Measurements from ENCODE around the gene F7.

Gene F7

DNA sequence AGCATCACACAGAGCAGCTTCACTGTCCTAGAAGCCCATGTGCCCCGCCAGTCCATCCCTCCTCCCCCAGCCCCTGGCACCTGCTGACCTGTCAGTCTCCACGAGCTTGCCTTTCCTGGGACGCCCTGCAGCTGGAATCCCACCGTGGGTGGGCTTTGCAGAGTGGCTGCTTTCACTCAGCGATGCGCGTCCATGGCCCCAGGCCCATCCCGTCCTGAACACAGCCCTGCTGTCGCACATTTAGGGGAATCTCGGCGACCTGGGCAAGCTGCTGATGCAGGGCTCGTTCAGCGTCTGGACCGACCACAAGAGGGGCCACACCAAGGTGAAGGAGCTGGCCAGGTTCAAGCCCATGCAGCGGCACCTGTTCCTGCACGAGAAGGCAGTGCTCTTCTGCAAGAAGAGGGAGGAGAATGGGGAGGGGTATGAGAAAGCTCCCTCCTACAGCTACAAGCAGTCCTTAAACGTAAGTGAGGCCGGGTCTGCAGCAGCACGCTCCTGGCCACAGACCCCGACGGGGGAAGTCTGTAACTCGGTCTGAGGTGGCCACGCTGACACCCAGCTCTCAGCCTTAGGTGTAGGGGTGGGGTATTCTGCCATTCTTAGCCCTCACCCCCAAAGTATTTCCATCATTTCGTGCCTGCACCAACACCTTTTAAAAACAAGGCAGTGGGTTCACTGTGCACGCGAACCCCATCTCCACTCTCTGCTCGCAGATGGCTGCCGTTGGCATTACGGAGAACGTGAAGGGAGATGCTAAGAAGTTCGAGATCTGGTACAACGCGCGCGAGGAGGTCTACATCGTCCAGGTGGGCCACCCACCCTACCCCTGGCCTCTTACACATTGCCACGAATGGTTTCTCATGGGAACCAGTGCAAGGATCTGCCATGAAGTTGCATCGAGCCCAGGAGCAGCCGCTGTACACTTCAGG, 18.3 kb upstream of the F7 start:
- no peak for DNase-seq (ENCODE audit: low read depth, low spot score)

- DNase-seq (ENCODE audit: low read depth, low spot score) = no peak
These were observed 17.5 kb upstream of the F7 start for GRCh38 chr13:113087923-113088690.

DNA sequence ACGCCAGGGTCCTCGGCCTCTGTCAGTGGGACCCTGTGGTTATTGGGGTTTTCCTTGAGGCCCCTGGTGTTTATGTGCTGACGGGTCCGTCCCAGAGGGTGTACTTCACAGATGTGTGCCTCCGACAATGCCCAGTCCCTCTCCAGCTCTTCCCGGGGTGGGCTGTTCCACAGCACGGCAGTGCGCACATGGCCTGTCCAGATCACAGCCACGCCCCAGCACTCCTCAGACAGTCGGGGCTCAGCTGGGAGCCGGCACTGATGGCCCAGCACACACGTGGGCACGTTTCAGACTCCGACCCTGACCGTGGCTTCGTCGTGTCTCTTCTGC, 16.9 kb upstream of the F7 start:
- no peak for DNase-seq (ENCODE audit: low read depth, low spot score)

DNA sequence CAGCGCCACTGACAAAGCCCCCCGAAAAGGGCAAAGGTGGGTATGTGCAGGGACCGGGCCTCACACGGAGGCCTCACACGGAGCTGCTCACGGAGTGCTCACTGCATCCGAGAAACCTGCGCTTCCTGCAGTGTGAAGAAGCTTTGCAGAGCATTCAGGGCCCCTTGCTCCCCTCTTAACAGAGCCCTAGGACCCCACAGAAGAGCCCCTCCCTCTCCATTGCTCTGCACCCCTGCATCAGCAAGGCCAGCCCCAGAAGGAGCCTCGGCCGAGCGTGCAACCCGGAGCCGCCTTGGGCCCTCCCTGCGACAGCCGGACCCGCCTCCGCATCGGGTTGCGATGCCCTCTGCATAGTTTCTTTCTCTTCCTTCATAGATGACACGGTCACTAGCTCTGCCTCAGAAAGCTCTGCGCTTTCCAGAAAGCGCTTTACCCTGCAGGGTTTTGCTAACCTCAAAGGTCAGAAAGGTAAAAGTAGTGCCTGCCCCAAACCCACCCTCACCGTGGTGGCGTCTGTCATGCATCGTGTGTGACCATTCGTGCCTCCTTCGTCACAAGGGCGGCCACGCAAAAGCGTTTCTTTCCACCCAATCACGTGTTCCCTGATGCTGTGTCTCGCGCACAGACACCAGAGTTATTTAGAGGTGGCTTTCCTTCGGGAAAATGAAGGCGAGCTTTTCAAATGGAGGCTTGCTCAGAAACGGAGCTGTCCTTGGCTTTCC, 15.7 kb upstream of the F7 start:
- DNase-seq (ENCODE audit: low read depth, low spot score) = no peak

DNA sequence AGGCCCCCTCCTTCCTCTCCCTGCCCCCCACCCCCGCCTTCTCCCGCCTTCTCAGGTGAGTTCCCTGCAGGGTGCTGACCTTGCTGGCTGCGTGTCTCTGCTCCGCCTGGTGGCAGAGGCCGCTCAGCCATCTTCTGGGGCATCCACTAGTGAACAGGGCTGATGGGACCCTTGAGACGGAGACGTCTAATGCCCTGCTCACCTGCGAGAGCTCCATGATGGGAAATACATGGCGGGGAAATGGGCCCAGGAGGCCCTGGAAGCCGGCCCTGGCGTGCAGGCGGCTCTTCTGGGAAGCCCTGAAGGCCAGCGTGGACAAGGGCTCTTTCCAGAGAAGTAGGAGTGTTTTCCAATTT, 15.2 kb upstream of the F7 start:
- no peak for DNase-seq (ENCODE audit: low read depth, low spot score)

GRCh38 chr13:113090806-113091205, 14.8 kb upstream of the F7 start:
- no peak for DNase-seq (ENCODE audit: low read depth, low spot score)

DNA sequence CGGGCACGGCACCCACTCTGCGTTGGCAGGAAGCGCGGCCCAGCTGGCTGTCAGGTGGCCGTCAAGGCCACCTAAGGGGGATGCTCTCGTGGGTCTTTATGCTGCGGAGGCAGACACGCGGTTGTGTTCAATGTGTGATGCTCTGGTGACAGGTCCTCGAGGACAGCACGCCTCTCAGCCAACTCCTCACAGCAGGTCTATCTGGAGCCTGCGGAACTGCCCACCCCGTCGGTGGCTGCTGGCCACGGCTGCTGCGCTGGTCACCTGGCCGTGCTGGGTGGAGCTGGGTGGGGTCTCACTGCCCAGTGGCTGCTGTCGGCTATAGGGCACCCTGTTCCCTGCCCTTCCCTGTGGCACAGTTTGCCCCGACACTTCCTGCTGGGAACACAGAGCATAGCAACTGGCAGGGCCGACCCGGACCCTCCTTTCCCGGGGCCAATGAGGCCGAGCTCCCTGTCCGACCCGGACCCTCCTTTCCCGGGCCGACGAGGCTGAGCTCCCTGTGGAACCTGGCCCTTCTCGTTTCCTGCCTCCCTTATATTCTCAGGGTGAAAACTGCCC, 14.3 kb upstream of the F7 start:
- no peak for DNase-seq (ENCODE audit: low read depth, low spot score)

DNA sequence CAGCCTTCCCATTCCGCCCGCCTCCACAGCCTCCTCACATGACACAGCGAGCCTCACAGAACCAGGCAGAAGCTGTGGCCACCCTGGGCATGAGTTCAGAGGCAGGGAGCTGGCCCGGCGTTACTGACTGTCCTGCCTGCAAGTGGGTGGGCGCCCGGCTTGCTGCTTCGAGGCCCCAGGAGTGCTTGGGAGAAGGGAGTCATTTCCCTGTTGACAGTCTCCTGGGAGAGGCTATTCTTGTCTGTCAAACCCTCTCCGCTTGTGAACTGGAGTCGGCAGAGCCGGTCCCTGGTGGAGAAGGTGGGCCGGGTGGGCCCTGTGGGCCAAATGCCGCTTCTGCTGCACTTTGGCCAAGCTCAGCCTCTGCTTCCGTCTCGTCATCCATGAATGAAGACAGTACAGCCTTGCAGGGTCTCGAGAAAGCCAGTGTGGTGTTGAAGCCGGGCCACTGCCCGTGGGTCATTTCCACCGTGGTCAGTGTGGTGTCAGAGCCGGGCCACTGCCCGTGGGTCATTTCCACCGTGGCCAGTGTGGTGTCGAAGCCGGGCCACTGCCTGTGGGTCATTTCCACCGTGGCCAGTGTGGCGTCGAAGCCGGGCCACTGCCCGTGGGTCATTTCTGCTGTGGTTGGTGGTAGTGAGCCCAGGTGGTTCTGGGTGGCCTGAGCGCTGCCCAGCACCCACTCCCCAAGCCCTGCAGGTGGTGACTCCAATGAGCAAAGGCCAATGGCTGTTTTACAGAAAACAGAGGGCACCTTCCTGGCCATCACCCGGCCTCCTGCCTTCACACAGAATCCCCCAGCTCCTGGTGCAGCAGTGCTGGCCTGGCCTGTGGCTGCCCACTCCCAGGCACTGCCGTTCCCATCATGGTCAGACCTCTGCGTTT, 13.5 kb upstream of the F7 start:
- DNase-seq (ENCODE audit: low read depth, low spot score) = no peak

DNA sequence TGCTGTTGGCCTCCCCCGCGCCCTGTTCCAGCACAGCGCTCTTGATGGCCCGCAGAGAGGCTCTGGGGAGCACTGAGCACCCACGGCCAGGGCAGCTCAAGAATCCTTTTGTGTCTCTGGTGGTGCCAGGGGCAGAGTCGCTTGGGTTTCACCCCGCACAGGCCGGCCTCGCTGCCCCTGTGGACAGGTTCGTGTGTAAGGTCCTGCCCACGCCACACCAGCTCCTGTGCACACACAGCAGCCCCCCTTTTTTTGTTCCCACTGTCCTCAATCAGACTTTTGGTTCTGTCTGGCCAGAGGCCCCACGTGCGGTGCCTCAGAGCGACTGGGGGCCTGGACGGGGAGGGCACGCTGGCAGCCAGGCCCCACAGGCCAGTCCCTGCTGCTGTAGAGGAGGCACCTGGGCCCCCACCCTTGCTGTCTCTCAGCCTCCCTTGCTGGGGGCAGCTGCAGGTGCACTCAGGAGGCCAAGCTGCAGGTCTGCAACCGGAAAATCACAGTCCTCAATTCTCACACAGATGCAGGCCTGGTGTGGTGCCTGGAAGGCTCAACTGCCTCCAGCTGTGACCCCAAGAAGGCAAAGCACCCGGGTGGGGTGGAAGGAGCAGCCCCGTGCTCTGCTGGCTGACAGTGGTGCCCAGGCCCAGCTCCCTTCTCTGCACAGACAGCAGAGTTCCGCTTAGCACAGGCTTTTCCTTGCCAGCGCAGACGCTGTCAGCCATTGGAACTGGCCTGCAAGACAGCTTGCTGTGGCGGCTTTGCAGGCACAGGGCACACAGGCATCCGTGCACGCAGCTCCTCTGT, 12.6 kb upstream of the F7 start:
- no peak for DNase-seq (ENCODE audit: low read depth, low spot score)

DNA sequence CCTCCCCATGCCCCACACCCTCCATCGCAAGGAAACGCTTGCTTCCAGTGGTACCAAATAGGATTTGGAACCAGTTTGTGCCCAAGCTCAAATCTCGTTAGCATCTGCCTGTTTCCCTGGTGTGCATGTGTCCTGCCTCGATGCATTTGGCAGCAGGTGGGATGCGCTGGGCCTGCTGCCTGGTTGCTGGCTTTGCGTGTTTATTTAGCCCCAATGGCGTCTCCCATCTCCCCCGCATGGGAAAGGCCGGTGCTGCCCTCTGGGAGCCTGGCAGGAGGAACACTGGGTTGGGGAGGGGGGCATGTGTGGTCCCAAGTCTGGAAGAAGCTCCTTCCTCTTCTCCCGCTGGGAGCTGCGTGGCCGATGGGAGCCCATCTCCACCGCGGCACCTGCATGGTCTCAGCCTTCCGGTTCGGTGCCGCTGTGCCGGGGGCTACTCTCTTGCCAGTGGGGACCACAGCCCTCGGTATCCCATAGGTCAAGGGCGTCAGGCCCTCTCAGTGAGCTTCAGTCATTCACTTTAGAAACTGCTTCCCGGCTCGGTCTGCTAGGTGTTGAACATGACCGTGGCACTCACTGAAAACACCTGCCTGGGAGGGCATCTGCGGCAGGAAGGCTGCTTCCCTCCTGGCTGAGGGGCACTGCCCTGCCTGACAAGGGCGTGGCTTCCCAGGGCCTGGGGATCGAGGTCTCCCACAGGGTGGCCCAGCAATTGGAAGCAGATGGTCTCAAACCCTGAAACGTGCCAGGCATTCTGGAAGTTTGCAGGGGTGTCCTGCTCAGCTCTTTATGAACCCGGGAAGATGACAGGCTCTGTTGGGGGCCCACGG, 11.8 kb upstream of the F7 start:
- no peak for DNase-seq (ENCODE audit: low read depth, low spot score)

DNA sequence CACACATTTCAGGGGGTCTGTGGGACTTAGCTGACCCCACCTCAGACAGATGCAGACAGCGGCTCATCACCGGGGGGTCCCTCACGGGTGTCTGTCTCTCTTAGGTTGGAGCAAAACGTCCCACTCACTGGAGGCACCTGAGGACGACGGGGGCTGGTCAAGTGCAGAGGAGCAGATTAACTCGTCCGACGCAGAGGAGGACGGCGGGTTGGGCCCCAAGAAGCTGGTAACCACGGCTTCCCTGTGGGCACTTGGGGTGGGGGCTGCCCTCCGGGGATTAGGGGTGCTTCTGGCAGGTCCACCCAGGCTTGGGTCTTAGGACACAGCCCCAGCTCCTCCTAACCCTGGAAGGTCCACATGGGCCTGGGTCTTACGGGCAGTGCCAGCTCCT, 11.2 kb upstream of the F7 start:
- no peak for DNase-seq (ENCODE audit: low read depth, low spot score)

DNA sequence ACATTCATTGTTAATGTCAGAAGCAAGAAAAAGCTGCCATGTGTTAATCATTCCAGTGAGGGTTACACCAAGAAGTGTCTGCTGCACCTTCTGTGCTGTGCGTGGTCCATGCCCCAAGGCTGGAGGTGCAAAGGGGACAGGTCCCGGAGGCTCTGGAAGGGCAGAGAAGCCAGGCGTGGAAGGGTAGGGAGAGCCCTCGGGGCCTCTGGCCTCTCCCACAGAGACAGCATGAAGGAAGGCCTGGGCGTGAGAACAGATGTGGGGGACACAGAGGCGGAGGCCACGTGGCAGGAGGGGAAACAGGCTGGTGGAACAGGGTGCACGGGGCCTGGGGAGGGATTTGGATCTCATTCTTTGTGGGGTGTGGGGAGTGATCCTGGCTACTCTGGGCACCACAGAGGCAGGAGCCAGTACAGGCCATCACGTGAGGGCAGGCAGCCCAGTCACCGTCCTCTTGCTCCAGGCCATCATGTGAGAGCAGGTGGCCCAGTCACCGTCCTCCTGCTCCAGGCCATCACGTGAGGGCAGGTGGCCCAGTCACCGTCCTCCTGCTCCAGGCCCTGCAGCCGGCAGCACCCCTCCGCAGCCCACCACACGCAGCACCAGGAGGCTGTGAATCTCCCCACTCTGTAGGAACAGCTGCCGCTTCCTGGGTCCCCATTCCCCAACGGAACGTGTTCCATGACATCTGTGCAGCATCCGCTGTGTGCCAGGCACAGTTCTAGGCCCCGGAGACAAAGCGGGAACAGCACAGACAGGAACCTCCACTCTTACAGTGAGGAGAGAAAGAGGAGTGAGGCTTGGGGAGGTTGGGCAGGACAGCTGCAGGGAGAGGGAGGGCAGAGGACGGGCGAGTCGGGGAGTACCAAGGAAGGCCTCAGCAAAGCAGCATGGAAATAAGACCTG, 10.2 kb upstream of the F7 start:
- no peak for DNase-seq (ENCODE audit: low read depth, low spot score)

DNA sequence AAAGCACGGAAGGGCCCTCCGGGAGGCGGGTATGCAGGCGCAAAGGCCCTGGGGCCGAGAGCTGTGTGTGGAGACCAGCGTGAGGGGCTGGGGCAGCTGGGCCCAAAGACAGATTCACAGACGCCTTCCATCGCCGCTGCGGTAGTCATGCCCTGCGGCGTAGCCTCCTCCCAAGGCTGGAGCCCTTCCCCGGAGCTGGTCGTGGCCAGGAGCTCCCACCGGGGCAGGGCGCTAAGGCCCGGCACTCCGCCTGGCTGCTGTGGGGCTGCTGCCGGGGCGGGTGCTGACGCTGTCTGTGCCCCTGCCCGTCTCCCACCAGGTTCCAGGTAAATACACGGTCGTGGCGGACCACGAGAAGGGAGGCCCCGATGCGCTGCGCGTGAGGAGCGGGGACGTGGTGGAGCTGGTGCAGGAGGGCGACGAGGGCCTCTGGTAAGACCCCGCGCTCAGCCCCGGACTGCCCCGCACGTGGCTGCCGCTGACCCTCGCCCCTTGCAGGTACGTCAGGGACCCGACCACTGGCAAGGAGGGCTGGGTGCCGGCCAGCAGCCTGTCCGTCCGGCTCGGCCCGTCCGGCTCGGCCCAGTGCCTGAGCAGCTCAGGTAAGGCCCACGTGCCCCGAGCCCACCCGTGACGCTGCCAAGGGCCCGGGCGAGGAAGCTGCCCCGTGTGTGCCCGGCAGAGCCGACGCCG, 9.4 kb upstream of the F7 start:
- DNase-seq (ENCODE audit: low read depth, low spot score) = no peak

DNA sequence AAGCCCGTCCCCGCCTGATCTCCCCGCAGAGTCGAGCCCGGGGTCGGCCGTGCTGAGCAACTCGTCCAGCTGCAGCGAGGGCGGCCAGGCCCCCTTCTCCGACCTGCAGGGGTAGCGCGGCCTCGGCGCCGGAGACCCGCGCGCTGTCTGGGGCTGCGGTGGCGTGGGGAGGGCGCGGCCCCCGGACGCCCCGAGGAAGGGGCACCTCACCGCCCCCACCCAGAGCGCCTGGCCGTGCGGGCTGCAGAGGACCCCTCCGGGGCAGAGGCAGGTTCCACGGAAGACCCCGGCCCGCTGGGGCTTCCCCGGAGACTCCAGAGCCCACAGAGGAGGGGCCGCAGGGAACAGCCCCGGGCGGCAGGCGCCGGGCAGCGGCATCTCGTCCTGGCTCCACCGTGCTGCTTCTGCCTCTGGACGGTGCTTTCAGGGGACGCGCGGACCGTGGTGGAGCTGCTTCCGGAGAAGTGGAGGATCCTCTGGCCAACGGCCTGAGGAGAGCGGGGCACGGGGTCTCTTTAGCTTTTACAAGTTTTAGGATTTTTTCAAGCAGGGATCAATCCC, 8.8 kb upstream of the F7 start:
- no peak for DNase-seq (ENCODE audit: low read depth, low spot score)

GRCh38 chr13:113097651-113098050, 7.9 kb upstream of the F7 start:
- no peak for DNase-seq (ENCODE audit: low read depth, low spot score)

DNA sequence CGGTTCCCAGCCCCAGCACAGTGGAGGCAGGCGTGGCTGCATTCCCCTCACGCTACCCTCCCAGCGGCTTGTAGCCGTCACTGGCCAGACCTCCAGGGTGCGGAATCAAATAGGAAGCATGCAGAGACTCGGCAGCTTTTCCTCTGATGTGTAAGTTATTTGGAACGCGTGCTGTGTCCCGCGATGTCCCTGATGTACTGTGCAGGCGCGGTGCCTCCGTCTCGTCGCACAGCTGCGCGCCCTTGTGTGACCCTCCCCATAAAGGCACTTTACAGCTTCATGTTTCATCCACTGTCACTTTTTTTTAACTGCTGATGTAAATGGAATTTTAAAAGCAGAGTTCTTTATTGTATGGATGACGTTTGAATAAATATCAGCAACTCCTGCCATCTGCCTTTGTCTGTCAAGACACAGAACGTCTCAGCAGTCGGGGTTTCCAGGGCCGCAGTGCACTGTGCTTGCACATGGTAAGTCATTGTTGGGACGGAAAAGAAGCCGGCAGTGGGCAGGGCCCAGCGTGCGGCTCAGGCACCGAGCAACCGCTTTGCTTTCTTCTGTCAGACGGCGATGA, 7.3 kb upstream of the F7 start:
- DNase-seq (ENCODE audit: low read depth, low spot score) = peak; percentile 40

- DNase-seq (ENCODE audit: low read depth, low spot score) = no peak
These were observed 6.4 kb upstream of the F7 start for GRCh38 chr13:113099142-113099541.

All from astrocyte of the hippocampus (primary cell).